Nephron (organoid): ENCODE results near the gene CES3.

ENCODE experiments used
- H3K27ac Mint-ChIP-seq, 3 experiments: 2 replicates each; pipeline ENCODE4 v1.8.0; 2020; ENCODE audit warnings: mixed read lengths in 3 of 3, mild to moderate bottlenecking in 2 of 3, moderate library complexity in 1 of 3
- H3K27me3 Mint-ChIP-seq: 2 replicates; pipeline ENCODE4 v1.8.0; 2021; ENCODE audit warnings: low read depth, mild to moderate bottlenecking, moderate library complexity, mixed read lengths
- H3K36me3 Mint-ChIP-seq: 2 replicates; pipeline ENCODE4 v1.8.0; 2020; ENCODE audit warnings: low read depth, mixed read lengths
- H3K4me1 Mint-ChIP-seq: 2 replicates; pipeline ENCODE4 v1.8.0; 2020; ENCODE audit warnings: mixed read lengths
- H3K4me3 Mint-ChIP-seq, 3 experiments: 2 replicates each; pipeline ENCODE4 v1.8.0; 2020; ENCODE audit warnings: mild to moderate bottlenecking in 3 of 3, mixed read lengths in 3 of 3, moderate library complexity in 2 of 3
- H3K9me3 Mint-ChIP-seq: 2 replicates; pipeline ENCODE4 v1.8.0; 2020; ENCODE audit warnings: mixed read lengths
- CTCF ChIP-seq, 3 experiments: fragments of 200-600 bp; sonication (generic); IDR thresholded peaks; one replicate each; pipeline ENCODE4 v1.5.0; 2021; ENCODE audit warnings: antibody characterized with exemption in 3 of 3; ENCODE audit not compliant: unreplicated experiment in 3 of 3

Gene CES3

GRCh38 chr16:66923866-66924265 lies 37.2 kb upstream of the CES3 start:
- peak overlapping the region; percentile 13 to 49 (median 34) for H3K4me3 Mint-ChIP-seq
- peaks cover 36% of the 10 kb centered on the region for H3K4me1 Mint-ChIP-seq
- H3K27me3 Mint-ChIP-seq = peaks cover 70% of the 10 kb centered on the region
- no peaks in the 10 kb centered on the region for H3K9me3 Mint-ChIP-seq
- TF ChIP-seq CTCF (IDR thresholded peaks at IDR 0.05; ENCODE audit: unreplicated experiment in 3 of 3) = no peak
- H3K27ac Mint-ChIP-seq = no peak overlapping the region
- no peaks in the 10 kb centered on the region for H3K36me3 Mint-ChIP-seq

- H3K36me3 Mint-ChIP-seq = no peaks in the 10 kb centered on the region
- no peak overlapping the region for H3K27ac Mint-ChIP-seq
- H3K4me1 Mint-ChIP-seq = peaks cover 30% of the 10 kb centered on the region
- H3K9me3 Mint-ChIP-seq = no peaks in the 10 kb centered on the region
- H3K4me3 Mint-ChIP-seq = peak overlapping the region; percentile 38 to 77 (median 70)
- peaks cover 63% of the 10 kb centered on the region for H3K27me3 Mint-ChIP-seq
- TF ChIP-seq CTCF (IDR thresholded peaks at IDR 0.05; ENCODE audit: unreplicated experiment in 3 of 3) = peak; percentile 34 to 44 (median 37)
These were observed 36.3 kb upstream of the CES3 start for GRCh38 chr16:66924527-66925321.

- no peak for TF ChIP-seq CTCF (IDR thresholded peaks at IDR 0.05; ENCODE audit: unreplicated experiment in 3 of 3)
- Mint-ChIP-seq H3K36me3 (no peaks in the 10 kb centered on the region), H3K27me3 (peaks cover 63% of the 10 kb centered on the region), H3K4me3 (peak within 1 kb of the TSS; percentile 77 to 85 (median 82)), H3K27ac (no peak within 1 kb of the TSS), H3K4me1 (peaks cover 30% of the 10 kb centered on the region), H3K9me3 (no peaks in the 10 kb centered on the region)
These were observed 35.7 kb upstream of the CES3 start, which contains the start of gene RRAD for GRCh38 chr16:66925322-66925840. Gene RRAD, minus strand, starts transcription at chr16:66925535. Its CDS starts 356 bp downstream, at chr16:66925179.

GRCh38 chr16:66926171-66926947 lies 34.7 kb upstream of the CES3 start:
- peaks cover 58% of the 10 kb centered on the region for H3K27me3 Mint-ChIP-seq
- H3K4me1 Mint-ChIP-seq = peaks cover 26% of the 10 kb centered on the region
- TF ChIP-seq CTCF (IDR thresholded peaks at IDR 0.05; ENCODE audit: unreplicated experiment in 3 of 3) = no peak
- no peaks in the 10 kb centered on the region for H3K9me3 Mint-ChIP-seq
- H3K36me3 Mint-ChIP-seq = no peaks in the 10 kb centered on the region
- peak overlapping the region; percentile 77 to 85 (median 82) for H3K4me3 Mint-ChIP-seq
- no peak overlapping the region for H3K27ac Mint-ChIP-seq

GRCh38 chr16:66926961-66927436 lies 34.1 kb upstream of the CES3 start:
- Mint-ChIP-seq H3K36me3 (peaks cover 4% of the 10 kb centered on the region), H3K27me3 (peaks cover 53% of the 10 kb centered on the region), H3K4me1 (peaks cover 24% of the 10 kb centered on the region), H3K27ac (no peak overlapping the region), H3K4me3 (no peak overlapping the region), H3K9me3 (no peaks in the 10 kb centered on the region)
- no peak for TF ChIP-seq CTCF (IDR thresholded peaks at IDR 0.05; ENCODE audit: unreplicated experiment in 3 of 3)
